ENCODE measurements around the gene STMN3. TPM values are rescaled to one million over a fixed set of nuclear protein-coding genes. Genes with fewer than 3 reads are reported as not detected.

STMN3 gene
- total RNA-seq, 1 experiment from 2014 or later = 15.8 TPM

GRCh38 chr20:63696628-63697356 lies 43.6 kb upstream of the STMN3 start, which contains the start of gene TNFRSF6B:
TSS of gene TNFRSF6B (plus strand) at chr20:63696652. CDS start at chr20:63696768, 116 bp downstream.
- H3K27ac ChIP-seq (ENCODE audit: low read length) = peak within 1 kb of the TSS; percentile 45
- POLR2A ChIA-PET (ENCODE audit: unreplicated experiment) = no interaction called here

GRCh38 chr20:63696306-63696627 lies 43.0 kb upstream of the STMN3 start:
- Histone ChIP-seq H3K27ac (ENCODE audit: low read length) (no peak overlapping the region), H3K27me3 (ENCODE audit: low read length) (no peaks in the 10 kb centered on the region), H3K9me3 (ENCODE audit: low read length) (no peaks in the 10 kb centered on the region), H4K20me1 (ENCODE audit: low read length) (no peaks in the 10 kb centered on the region), H3K4me1 (ENCODE audit: insufficient read depth, low read length) (peaks cover 39% of the 10 kb centered on the region), H3K9me2 (replicated peaks; ENCODE audit: low read length) (no peaks in the 10 kb centered on the region), H3K4me3 (ENCODE audit: low read length) (peak overlapping the region; percentile 63), H3K4me2 (ENCODE audit: low read length) (peak overlapping the region; percentile 89), H3K79me2 (ENCODE audit: low read length) (0 out of 2 replicates have a peak, but pooled peaks cover 7% of the 10 kb centered on the region), H3K9ac (ENCODE audit: low read length) (0 out of 2 replicates have a peak overlapping the region, but pooled peaks have one; percentile 79), H2AFZ (ENCODE audit: low read length) (no peak overlapping the region), H3K36me3 (ENCODE audit: low read depth, low read length) (0 out of 2 replicates have a peak, but pooled peaks cover 4% of the 10 kb centered on the region), H3F3A (ENCODE audit: low read length, unreplicated experiment) (no peaks in the 10 kb centered on the region)
- BruUV-seq (replicated peaks) = no TSS peak
- CTCF ChIA-PET = interaction anchor here (1.0 kb wide), 1 partner anchor 55 kb away, joined by 4 read pairs; no protein-coding TSS in a partner anchor
- intact Hi-C loops (cut with micrococcal nuclease) = no loop called here
- ATAC-seq (peak; percentile 23), DNase-seq (peak; percentile 61)
- TF ChIP-seq EZH2 (IDR thresholded peaks at IDR 0.05; ENCODE audit: low read length, unreplicated experiment) (no peak), EZH2phosphoT487 (IDR thresholded peaks at IDR 0.05; ENCODE audit: borderline replicate concordance, low read length) (no peak), CTCF (conservative IDR thresholded peaks at IDR 0.05; ENCODE audit: low read depth, low read length) (no peak)
- POLR2A ChIA-PET (ENCODE audit: unreplicated experiment) = no interaction called here

More at GRCh38 chr20:63696628-63697356, 43.6 kb upstream of the STMN3 start, which contains the start of gene TNFRSF6B:
- CTCF ChIA-PET = interaction anchor here (0.5 to 1.0 kb wide), 3 partner anchors 55 to 159 kb away, joined by 3 to 4 read pairs (median 3); no protein-coding TSS in a partner anchor
- Histone ChIP-seq H3K9me2 (replicated peaks; ENCODE audit: low read length) (no peaks in the 10 kb centered on the region), H3K9me3 (ENCODE audit: low read length) (no peaks in the 10 kb centered on the region), H3K4me1 (ENCODE audit: insufficient read depth, low read length) (peaks cover 39% of the 10 kb centered on the region), H3F3A (ENCODE audit: low read length, unreplicated experiment) (no peaks in the 10 kb centered on the region), H3K9ac (ENCODE audit: low read length) (peak within 1 kb of the TSS; percentile 79), H3K36me3 (ENCODE audit: low read depth, low read length) (0 out of 2 replicates have a peak, but pooled peaks cover 4% of the 10 kb centered on the region), H3K4me3 (ENCODE audit: low read length) (peak within 1 kb of the TSS; percentile 63), H3K27me3 (ENCODE audit: low read length) (no peaks in the 10 kb centered on the region), H2AFZ (ENCODE audit: low read length) (no peak within 1 kb of the TSS), H4K20me1 (ENCODE audit: low read length) (no peaks in the 10 kb centered on the region), H3K79me2 (ENCODE audit: low read length) (0 out of 2 replicates have a peak, but pooled peaks cover 7% of the 10 kb centered on the region), H3K4me2 (ENCODE audit: low read length) (peak within 1 kb of the TSS; percentile 89)
- DNase-seq (peak; percentile 20), ATAC-seq (peak; percentile 13)
- TF ChIP-seq CTCF (conservative IDR thresholded peaks at IDR 0.05; ENCODE audit: low read depth, low read length) (0 out of 2 replicates have a peak, but pooled peaks have one; percentile 8), EZH2phosphoT487 (IDR thresholded peaks at IDR 0.05; ENCODE audit: borderline replicate concordance, low read length) (no peak), EZH2 (IDR thresholded peaks at IDR 0.05; ENCODE audit: low read length, unreplicated experiment) (no peak)
- BruUV-seq (replicated peaks) = TSS peak; percentile 42
- intact Hi-C loops (cut with micrococcal nuclease) = no loop called here

Measured in PC-3 (cell line).